CD4-positive, alpha-beta T cell (primary cell): ENCODE data around the gene SCUBE1. TPM values are rescaled to one million over a fixed set of nuclear protein-coding genes. Genes with fewer than 3 reads are reported as not detected.

Experiments
- ATAC-seq: fragments of 200-7000 bp; cut with Tn5 transposase; one replicate; pipeline ENCODE4 v1.10.0; 2022; ENCODE audit warnings: mild to moderate bottlenecking; ENCODE audit not compliant: poor library complexity
- CTCF ChIA-PET: fragments of 350-600 bp; sonication (Branson Sonifier 250); formaldehyde crosslinking; loops from one replicate; lab custom pipeline; 2021; ENCODE audit warnings: antibody characterized with exemption, inconsistent platforms; lab: Charles Lee
- POLR2A ChIA-PET: fragments of 350-600 bp; sonication (Branson Sonifier 250); formaldehyde crosslinking; loops from one replicate; lab custom pipeline; 2021; ENCODE audit warnings: antibody characterized with exemption, inconsistent platforms; lab: Charles Lee
- DNase-seq, 14 experiments: peaks; one replicate each; pipeline ENCODE4 v3.0.0-alpha.2; 2013 to 2020; ENCODE audit warnings: mixed read lengths in 2 of 14
- H3K27ac ChIP-seq, 2 donors: one replicate each; pipeline versions ENCODE4 v1.5.1 to v1.7.0; 2013; ENCODE audit warnings: low read length in 2 of 2, low read depth in 1 of 2, mild to moderate bottlenecking in 1 of 2
- H3K27me3 ChIP-seq, 2 experiments: 1 replicate in 1 of 2; 2 replicates in 1 of 2; pipeline versions ENCODE4 v1.6.1 to v1.7.0; 2013; ENCODE audit warnings: low read length in 2 of 2, control low read depth in 1 of 2, mild to moderate bottlenecking in 1 of 2, moderate library complexity in 1 of 2; ENCODE audit not compliant: insufficient read depth in 2 of 2, control insufficient read depth in 1 of 2
- H3K36me3 ChIP-seq: one replicate; pipeline ENCODE4 v1.6.1; 2013; ENCODE audit warnings: low read length, control low read depth; ENCODE audit not compliant: insufficient read depth
- H3K4me1 ChIP-seq: one replicate; pipeline ENCODE4 v1.6.1; 2013; ENCODE audit warnings: low read length, control low read depth; ENCODE audit not compliant: insufficient read depth
- H3K4me3 ChIP-seq: one replicate; pipeline ENCODE4 v1.5.1; 2013; ENCODE audit warnings: mild to moderate bottlenecking, low read length, moderate library complexity
- H3K9me3 ChIP-seq, 2 experiments: 1 replicate in 1 of 2; 2 replicates in 1 of 2; pipeline versions ENCODE4 v1.6.1 to v1.7.0; 2013; ENCODE audit warnings: low read length in 2 of 2, mild to moderate bottlenecking in 2 of 2, control low read depth in 1 of 2, moderate library complexity in 1 of 2; ENCODE audit not compliant: control insufficient read depth in 1 of 2, insufficient read depth in 1 of 2
- H3K27ac Mint-ChIP-seq: one replicate; pipeline ENCODE4 v1.8.0; 2020; ENCODE audit warnings: mixed read lengths
- H3K27me3 Mint-ChIP-seq: one replicate; pipeline ENCODE4 v1.8.0; 2021; ENCODE audit warnings: mixed read lengths
- H3K36me3 Mint-ChIP-seq: one replicate; pipeline ENCODE4 v1.8.0; 2021; ENCODE audit warnings: low read depth, mixed read lengths
- H3K4me1 Mint-ChIP-seq: one replicate; pipeline ENCODE4 v1.8.0; 2021; ENCODE audit warnings: low read depth, mixed read lengths
- H3K4me3 Mint-ChIP-seq: one replicate; pipeline ENCODE4 v1.8.0; 2020; ENCODE audit warnings: mild to moderate bottlenecking, mixed read lengths
- H3K9me3 Mint-ChIP-seq: one replicate; pipeline ENCODE4 v1.8.0; 2020; ENCODE audit warnings: mixed read lengths
- CTCF ChIP-seq: fragments of 200-600 bp; IDR thresholded peaks from one replicate; pipeline ENCODE4 v1.8.0; 2022; ENCODE audit warnings: antibody characterized with exemption, mild to moderate bottlenecking
- intact Hi-C, 2 experiments: fragments of 100-400 bp; cut with DNase I in 1 of 2; cut with micrococcal nuclease in 1 of 2; formaldehyde crosslinking; loops; one replicate each; pipeline versions ENCODE4 v1.15.1 to v1.9.0; 2023 to 2025; cut with DNase I, micrococcal nuclease
- total RNA-seq, 174 experiments: library from RNA in 2 of 174; stranded (reverse) in 2 of 174; gene quantifications; one replicate each; pipeline ENCODE4 v1.2.3 and lab custom pipeline; 2021 to 2026

The SCUBE1 gene
- total RNA-seq, 2 experiments from 2014 or later, result not detected

- no peak for DNase-seq
- Mint-ChIP-seq H3K36me3 (no peaks in the 10 kb centered on the region), H3K4me3 (no peak overlapping the region), H3K4me1 (no peaks in the 10 kb centered on the region), H3K27ac (no peak overlapping the region), H3K9me3 (no peaks in the 10 kb centered on the region), H3K27me3 (no peaks in the 10 kb centered on the region)
- no peak for TF ChIP-seq CTCF
- intact Hi-C loops, result no loop called here
- Histone ChIP-seq H3K27me3 (no peaks in the 10 kb centered on the region), H3K9me3 (no peaks in the 10 kb centered on the region), H3K36me3 (no peaks in the 10 kb centered on the region), H3K4me1 (peaks cover under 1% of the 10 kb centered on the region), H3K27ac (no peak overlapping the region), H3K4me3 (no peak overlapping the region)
- CTCF ChIA-PET, result no interaction called here
- no peak for ATAC-seq
- POLR2A ChIA-PET, result no interaction called here
Measured at GRCh38 chr22:43200031-43200430, 143.1 kb downstream of the SCUBE1 start.

GRCh38 chr22:43199541-43199940 lies 143.6 kb downstream of the SCUBE1 start:
- no peaks in the 10 kb centered on the region for H3K4me1 Mint-ChIP-seq
- H3K27me3 Mint-ChIP-seq, result no peaks in the 10 kb centered on the region
- no peak overlapping the region for H3K27ac Mint-ChIP-seq
- ATAC-seq, result no peak
- DNase-seq, result no peak
- H3K4me1 ChIP-seq, result no peaks in the 10 kb centered on the region
- H3K4me3 ChIP-seq, result no peak overlapping the region
- no peak overlapping the region for H3K27ac ChIP-seq
- no peaks in the 10 kb centered on the region for H3K9me3 ChIP-seq
- H3K27me3 ChIP-seq, result no peaks in the 10 kb centered on the region
- ChIA-PET CTCF (no interaction called here), POLR2A (no interaction called here)
- intact Hi-C loops, result no loop called here
- TF ChIP-seq CTCF, result no peak
- H3K9me3 Mint-ChIP-seq, result no peaks in the 10 kb centered on the region
- no peaks in the 10 kb centered on the region for H3K36me3 ChIP-seq
- H3K4me3 Mint-ChIP-seq, result no peak overlapping the region
- no peaks in the 10 kb centered on the region for H3K36me3 Mint-ChIP-seq

- Histone ChIP-seq H3K27me3 (no peaks in the 10 kb centered on the region), H3K36me3 (no peaks in the 10 kb centered on the region), H3K4me3 (no peak overlapping the region), H3K27ac (no peak overlapping the region), H3K9me3 (no peaks in the 10 kb centered on the region), H3K4me1 (no peaks in the 10 kb centered on the region)
- intact Hi-C loops, result no loop called here
- ATAC-seq (no peak), DNase-seq (no peak)
- TF ChIP-seq CTCF, result no peak
- Mint-ChIP-seq H3K4me3 (no peak overlapping the region), H3K36me3 (no peaks in the 10 kb centered on the region), H3K4me1 (no peaks in the 10 kb centered on the region), H3K27me3 (no peaks in the 10 kb centered on the region), H3K9me3 (no peaks in the 10 kb centered on the region), H3K27ac (no peak overlapping the region)
- POLR2A ChIA-PET, result no interaction called here
- CTCF ChIA-PET, result no interaction called here
Measured at GRCh38 chr22:43198936-43199335, 144.2 kb downstream of the SCUBE1 start.
